PC-9 (cell line): ENCODE results near the gene FGD5.

Source experiments
- EZH2 ChIP-seq: fragments of 200-600 bp; sonication (generic); IDR thresholded peaks from 2 replicates; pipeline ENCODE4 v1.8.0; 2017; ENCODE audit warnings: antibody characterized with exemption, low read depth
- TF ChIP-seq, protein P1 (sequence below): fragments of 200-600 bp; sonication (generic); conservative IDR thresholded peaks from 2 replicates; pipeline ENCODE4 v1.6.1; 2017; ENCODE audit warnings: mixed run types, antibody characterized with exemption, mild to moderate bottlenecking, moderate library complexity

DNA sequence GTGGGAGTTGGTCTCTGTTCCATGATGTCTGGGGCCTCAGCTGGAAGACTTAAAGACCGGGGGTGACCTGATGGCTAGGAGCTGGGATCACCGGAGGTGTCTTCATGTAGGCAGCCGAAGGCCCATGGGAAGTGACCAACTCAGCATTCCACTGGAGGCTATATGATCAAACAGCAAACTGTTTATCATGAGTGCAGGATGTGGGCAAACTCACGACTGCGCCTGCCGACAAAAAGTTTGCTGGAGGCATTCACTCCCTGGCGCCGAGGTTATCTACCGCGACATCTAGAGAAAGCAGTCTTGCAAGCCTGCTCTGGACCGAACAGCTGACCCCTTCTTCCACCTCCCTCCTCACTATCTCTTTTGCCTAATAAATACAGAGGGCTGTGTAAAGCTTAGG is 65.9 kb downstream of the FGD5 start:
- TF ChIP-seq EZH2: no peak
- TF ChIP-seq, protein P1, sequence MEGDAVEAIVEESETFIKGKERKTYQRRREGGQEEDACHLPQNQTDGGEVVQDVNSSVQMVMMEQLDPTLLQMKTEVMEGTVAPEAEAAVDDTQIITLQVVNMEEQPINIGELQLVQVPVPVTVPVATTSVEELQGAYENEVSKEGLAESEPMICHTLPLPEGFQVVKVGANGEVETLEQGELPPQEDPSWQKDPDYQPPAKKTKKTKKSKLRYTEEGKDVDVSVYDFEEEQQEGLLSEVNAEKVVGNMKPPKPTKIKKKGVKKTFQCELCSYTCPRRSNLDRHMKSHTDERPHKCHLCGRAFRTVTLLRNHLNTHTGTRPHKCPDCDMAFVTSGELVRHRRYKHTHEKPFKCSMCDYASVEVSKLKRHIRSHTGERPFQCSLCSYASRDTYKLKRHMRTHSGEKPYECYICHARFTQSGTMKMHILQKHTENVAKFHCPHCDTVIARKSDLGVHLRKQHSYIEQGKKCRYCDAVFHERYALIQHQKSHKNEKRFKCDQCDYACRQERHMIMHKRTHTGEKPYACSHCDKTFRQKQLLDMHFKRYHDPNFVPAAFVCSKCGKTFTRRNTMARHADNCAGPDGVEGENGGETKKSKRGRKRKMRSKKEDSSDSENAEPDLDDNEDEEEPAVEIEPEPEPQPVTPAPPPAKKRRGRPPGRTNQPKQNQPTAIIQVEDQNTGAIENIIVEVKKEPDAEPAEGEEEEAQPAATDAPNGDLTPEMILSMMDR: no peak
